MM.1S (cell line): ENCODE results near the gene TCF12.

Experiments
- CTCF ChIP-seq: fragments of 300-600 bp; sonication (generic); IDR thresholded peaks from 2 replicates; pipeline ENCODE4 v1.5.1; 2016; ENCODE audit warnings: antibody characterized with exemption, low read length, mixed read lengths
- EZH2 ChIP-seq: fragments of 300-600 bp; sonication (generic); optimal IDR thresholded peaks from 2 replicates; pipeline ENCODE3; 2017; ENCODE audit warnings: low read depth, mild to moderate bottlenecking, antibody characterized with exemption, low read length, mixed read lengths
- EZH2phosphoT487 ChIP-seq: fragments of 300-600 bp; sonication (generic); IDR thresholded peaks from 2 replicates; pipeline ENCODE4 v1.6.1; 2018; ENCODE audit warnings: antibody characterized with exemption, low read length

DNA sequence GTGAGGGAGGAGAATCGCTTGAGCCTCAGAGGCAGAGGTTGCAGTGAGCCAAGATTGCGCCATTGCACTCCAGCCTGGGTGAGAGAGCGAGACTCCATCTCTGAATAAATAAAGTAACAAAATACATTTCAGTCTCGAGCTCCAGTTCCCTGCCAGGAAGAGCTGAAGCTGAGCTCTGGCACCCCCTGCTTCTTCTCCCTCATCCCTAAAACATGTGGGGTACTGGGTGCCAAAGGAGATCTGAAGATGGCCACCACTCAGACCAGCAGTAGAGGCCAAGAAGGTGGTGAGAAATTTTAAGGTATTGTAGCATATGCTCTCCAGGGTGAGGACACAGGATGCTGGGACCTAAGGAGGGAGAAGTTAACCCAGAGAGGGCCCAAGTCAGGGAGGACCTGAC, 382.9 kb downstream of the TCF12 start:
- TF ChIP-seq CTCF (no peak), EZH2 (no peak), EZH2phosphoT487 (no peak)
